ENCODE data around the gene HDAC4.

DNA sequence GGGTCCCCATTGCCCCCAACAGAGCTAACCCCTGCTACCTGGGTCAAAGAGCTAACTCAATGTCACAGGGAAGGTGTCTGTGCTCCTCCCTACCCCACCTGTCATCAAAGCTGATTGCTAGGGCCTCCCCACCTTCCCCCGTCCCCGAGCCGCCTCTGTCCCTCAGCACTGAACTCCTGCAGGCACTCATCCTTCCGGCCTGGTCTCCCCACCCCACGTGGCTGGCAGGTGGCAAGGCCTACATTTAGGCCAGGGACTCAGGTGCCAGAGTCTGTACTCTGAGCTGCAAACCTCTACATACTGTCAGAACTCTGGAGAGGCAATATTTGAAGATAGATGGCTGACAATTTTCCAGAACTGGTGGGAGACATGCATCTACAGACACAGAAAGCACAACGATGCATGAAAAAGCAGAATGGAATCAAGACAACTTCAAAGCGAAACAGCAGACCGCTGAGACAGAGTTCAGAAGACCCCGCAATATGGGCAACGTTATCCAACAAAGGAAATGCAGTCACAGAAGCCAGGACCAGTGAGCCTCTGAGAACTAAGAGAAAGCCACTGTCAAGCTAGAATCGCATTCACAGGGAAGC is 195.8 kb downstream of the HDAC4 start:
- TF ChIP-seq CTCF (IDR thresholded peaks at IDR 0.05) = no peak
- TF ChIP-seq POLR2AphosphoS5 (IDR thresholded peaks at IDR 0.05) = no peak
- no peak for TF ChIP-seq POLR2A (IDR thresholded peaks at IDR 0.05)
- no peak for TF ChIP-seq EP300 (IDR thresholded peaks at IDR 0.05)
